ENCODE measurements around the gene KCNJ8. TPM values are rescaled to one million over a fixed set of nuclear protein-coding genes. Genes with fewer than 3 reads are reported as not detected.

Gene KCNJ8
- total RNA-seq, 1 donor from 2014 or later: 5.9 TPM

Other genes with a start within 250 kb of the KCNJ8 start
- 0.16 TPM for gene SPX, start 248.4 kb downstream of the KCNJ8 start, total RNA-seq
- not detected for gene GYS2, start 169.9 kb downstream of the KCNJ8 start, total RNA-seq
- gene LDHB, start 116.9 kb downstream of the KCNJ8 start, total RNA-seq: 381 TPM
- 21.2 TPM for gene ABCC9, start 166.7 kb upstream of the KCNJ8 start, total RNA-seq

Data from occipital lobe (tissue), 1 donor.